DND-41 (cell line): Measurements from ENCODE around the gene CIROP.

Experiments used
- EZH2 ChIP-seq: IDR thresholded peaks from 3 replicates; pipeline ENCODE4 v1.6.1; 2012; ENCODE audit warnings: borderline replicate concordance, low read depth, mild to moderate bottlenecking, moderate library complexity, low read length, inconsistent platforms; ENCODE audit not compliant: severe bottlenecking
- TF ChIP-seq, protein P1 (sequence below): IDR thresholded peaks from 2 replicates; pipeline ENCODE4 v1.5.1; 2012; ENCODE audit warnings: borderline replicate concordance, low read length, moderate library complexity, mild to moderate bottlenecking; ENCODE audit not compliant: poor library complexity, severe bottlenecking; ENCODE audit errors: extremely low read depth

DNA sequence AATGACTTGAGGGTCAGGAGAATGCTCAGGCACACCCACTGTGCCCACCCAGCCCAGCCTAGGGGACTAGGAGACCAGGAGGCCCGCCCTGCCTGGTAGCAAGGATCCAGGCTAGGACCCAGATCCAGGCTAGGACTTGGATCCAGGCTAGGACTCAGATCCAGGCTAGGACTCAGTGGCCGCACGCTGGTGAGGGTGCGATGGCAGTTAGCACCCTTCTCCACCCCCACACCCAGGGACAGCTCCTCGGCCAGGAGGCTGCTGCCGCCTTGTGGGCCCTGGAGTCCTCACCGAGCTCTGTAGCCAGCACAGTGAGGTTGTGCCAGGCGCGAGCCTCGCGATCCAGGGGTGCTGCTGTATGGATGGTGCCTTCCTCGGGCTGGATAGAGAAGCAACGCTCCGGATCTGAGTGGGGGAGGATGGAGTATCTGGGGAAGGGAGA, 52.6 kb downstream of the CIROP start:
- no peak for TF ChIP-seq EZH2
- TF ChIP-seq, protein P1, sequence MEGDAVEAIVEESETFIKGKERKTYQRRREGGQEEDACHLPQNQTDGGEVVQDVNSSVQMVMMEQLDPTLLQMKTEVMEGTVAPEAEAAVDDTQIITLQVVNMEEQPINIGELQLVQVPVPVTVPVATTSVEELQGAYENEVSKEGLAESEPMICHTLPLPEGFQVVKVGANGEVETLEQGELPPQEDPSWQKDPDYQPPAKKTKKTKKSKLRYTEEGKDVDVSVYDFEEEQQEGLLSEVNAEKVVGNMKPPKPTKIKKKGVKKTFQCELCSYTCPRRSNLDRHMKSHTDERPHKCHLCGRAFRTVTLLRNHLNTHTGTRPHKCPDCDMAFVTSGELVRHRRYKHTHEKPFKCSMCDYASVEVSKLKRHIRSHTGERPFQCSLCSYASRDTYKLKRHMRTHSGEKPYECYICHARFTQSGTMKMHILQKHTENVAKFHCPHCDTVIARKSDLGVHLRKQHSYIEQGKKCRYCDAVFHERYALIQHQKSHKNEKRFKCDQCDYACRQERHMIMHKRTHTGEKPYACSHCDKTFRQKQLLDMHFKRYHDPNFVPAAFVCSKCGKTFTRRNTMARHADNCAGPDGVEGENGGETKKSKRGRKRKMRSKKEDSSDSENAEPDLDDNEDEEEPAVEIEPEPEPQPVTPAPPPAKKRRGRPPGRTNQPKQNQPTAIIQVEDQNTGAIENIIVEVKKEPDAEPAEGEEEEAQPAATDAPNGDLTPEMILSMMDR, result peak; percentile 17
